Fibroblast of lung (primary cell): ENCODE data around the gene SLC25A4. TPM values are rescaled to one million over a fixed set of nuclear protein-coding genes. Genes with fewer than 3 reads are reported as not detected.

Source experiments
- DNase-seq, 2 donors: peaks; one replicate each; pipeline versions ENCODE4 v3.0.0 to v3.0.0-alpha.2; 2010; ENCODE audit warnings: low read depth in 2 of 2
- H2AFZ ChIP-seq: 2 replicates; pipeline ENCODE4 v1.5.1; 2012; ENCODE audit warnings: low read length, control low read depth, inconsistent platforms
- H3K27ac ChIP-seq: 2 replicates; pipeline ENCODE4 v1.5.1; 2011; ENCODE audit warnings: low read length, control low read depth; ENCODE audit not compliant: insufficient read depth
- H3K27me3 ChIP-seq: 2 replicates; pipeline ENCODE4 v1.5.1; 2011; ENCODE audit warnings: mild to moderate bottlenecking, low read length; ENCODE audit not compliant: control insufficient read depth, insufficient read depth
- H3K36me3 ChIP-seq: 2 replicates; pipeline ENCODE4 v1.5.1; 2011; ENCODE audit warnings: low read length; ENCODE audit not compliant: control insufficient read depth, insufficient read depth
- H3K4me1 ChIP-seq: 2 replicates; pipeline ENCODE4 v1.5.1; 2011; ENCODE audit warnings: low read length; ENCODE audit not compliant: control insufficient read depth, insufficient read depth; ENCODE audit errors: extremely low read depth
- H3K4me2 ChIP-seq: 2 replicates; pipeline ENCODE4 v1.5.1; 2011; ENCODE audit warnings: low read length, control low read depth; ENCODE audit not compliant: insufficient read depth; ENCODE audit errors: extremely low read depth
- H3K4me3 ChIP-seq, 4 experiments: fragments of 200-600 bp in 1 of 4; sonication (generic) in 1 of 4; replicated peaks in 1 of 4; 2 replicates each; pipeline ENCODE4 v1.5.1; 2011 to 2016; ENCODE audit warnings: low read length in 4 of 4, low read depth in 3 of 4, mild to moderate bottlenecking in 3 of 4, control low read depth in 2 of 4, inconsistent platforms in 1 of 4, mixed read lengths in 1 of 4; ENCODE audit not compliant: insufficient read depth in 1 of 4; ENCODE audit errors: control extremely low read depth in 1 of 4
- H3K79me2 ChIP-seq: 2 replicates; pipeline ENCODE4 v1.5.1; 2012; ENCODE audit warnings: mild to moderate bottlenecking, low read length, inconsistent platforms; ENCODE audit not compliant: control insufficient read depth, insufficient read depth
- H3K9ac ChIP-seq: 2 replicates; pipeline ENCODE4 v1.5.1; 2011; ENCODE audit warnings: mild to moderate bottlenecking, low read length, control low read depth; ENCODE audit not compliant: insufficient read depth
- H3K9me3 ChIP-seq: 2 replicates; pipeline ENCODE4 v1.5.1; 2012; ENCODE audit warnings: low read depth, low read length; ENCODE audit not compliant: control insufficient read depth, insufficient read depth
- H4K20me1 ChIP-seq: 2 replicates; pipeline ENCODE4 v1.5.1; 2011; ENCODE audit warnings: low read length; ENCODE audit not compliant: control insufficient read depth, insufficient read depth; ENCODE audit errors: extremely low read depth
- CTCF ChIP-seq, 2 donors: IDR thresholded peaks in 1 of 2; conservative IDR thresholded peaks in 1 of 2; 1 replicate in 1 of 2; 2 replicates in 1 of 2; pipeline ENCODE4 v1.5.1; 2011 to 2012; ENCODE audit warnings: low read length in 2 of 2, control low read depth in 1 of 2, inconsistent platforms in 1 of 2, low read depth in 1 of 2, mild to moderate bottlenecking in 1 of 2
- EZH2 ChIP-seq: IDR thresholded peaks from 2 replicates; pipeline ENCODE4 v1.5.1; 2012; ENCODE audit warnings: low read length, control low read depth, mild to moderate bottlenecking; ENCODE audit errors: missing control alignments
- polyA plus RNA-seq, 2 donors: library from polyadenylated mRNA; depleted of rRNA in 1 of 2; stranded (reverse) in 1 of 2; unstranded in 1 of 2; fragments of >200 nt; gene quantifications; 2 replicates each; pipeline ENCODE4 v1.2.1, GENCODE V29; 2011 to 2012; ENCODE audit warnings: missing spikeins in 1 of 2
- total RNA-seq: library from RNA; depleted of rRNA; stranded (reverse); fragments of >200 nt; gene quantifications from 2 replicates; pipeline ENCODE4 v1.2.1, GENCODE V29; 2014

Gene SLC25A4
- total and polyA plus RNA-seq, 2 donors (not counting 1 experiment from before 2014, with no cell fraction given) = 11.4 to 14.6 TPM

GRCh38 chr4:185139736-185140135 lies 3.3 kb upstream of the SLC25A4 start:
- Histone ChIP-seq H4K20me1 (no peaks in the 10 kb centered on the region), H3K79me2 (no peaks in the 10 kb centered on the region), H3K4me1 (peaks cover 2% of the 10 kb centered on the region), H3K9ac (no peak overlapping the region), H3K4me3 (no peak overlapping the region), H3K27me3 (no peaks in the 10 kb centered on the region), H2AFZ (no peak overlapping the region), H3K4me2 (no peak overlapping the region), H3K36me3 (no peaks in the 10 kb centered on the region), H3K27ac (no peak overlapping the region), H3K9me3 (no peaks in the 10 kb centered on the region)
- DNase-seq = no peak
- TF ChIP-seq CTCF (conservative IDR thresholded peaks at IDR 0.05 in 1 of 2, IDR thresholded peaks at IDR 0.05 in 1 of 2; ENCODE audit: low read depth in 1 of 2, low read length in 2 of 2) (no peak), EZH2 (no peak)

GRCh38 chr4:185141777-185142176 lies 1.3 kb upstream of the SLC25A4 start:
- Histone ChIP-seq H4K20me1 (no peaks in the 10 kb centered on the region), H3K4me3 (no peak overlapping the region), H3K27ac (no peak overlapping the region), H3K9me3 (no peaks in the 10 kb centered on the region), H3K36me3 (no peaks in the 10 kb centered on the region), H3K79me2 (no peaks in the 10 kb centered on the region), H3K4me2 (no peak overlapping the region), H2AFZ (no peak overlapping the region), H3K27me3 (no peaks in the 10 kb centered on the region), H3K9ac (no peak overlapping the region), H3K4me1 (peaks cover 2% of the 10 kb centered on the region)
- no peak for DNase-seq
- TF ChIP-seq EZH2 (no peak), CTCF (conservative IDR thresholded peaks at IDR 0.05 in 1 of 2, IDR thresholded peaks at IDR 0.05 in 1 of 2; ENCODE audit: low read depth in 1 of 2, low read length in 2 of 2) (no peak)

GRCh38 chr4:185142564-185142911 lies 528 bp upstream of the SLC25A4 start:
- Histone ChIP-seq H3K27ac (no peak overlapping the region), H3K36me3 (no peaks in the 10 kb centered on the region), H3K4me1 (peaks cover 4% of the 10 kb centered on the region), H3K27me3 (no peaks in the 10 kb centered on the region), H3K4me2 (peak overlapping the region; percentile 79), H3K9me3 (no peaks in the 10 kb centered on the region), H4K20me1 (no peaks in the 10 kb centered on the region), H3K4me3 (peak overlapping the region; percentile 56 to 72 (median 66)), H2AFZ (peak overlapping the region; percentile 75), H3K9ac (no peak overlapping the region), H3K79me2 (no peaks in the 10 kb centered on the region)
- no peak for TF ChIP-seq EZH2
- no peak for TF ChIP-seq CTCF (conservative IDR thresholded peaks at IDR 0.05 in 1 of 2, IDR thresholded peaks at IDR 0.05 in 1 of 2; ENCODE audit: low read depth in 1 of 2, low read length in 2 of 2)
- peak in 1 of 2 donors; percentile 9 for DNase-seq
